Astrocyte of the cerebellum (primary cell): ENCODE results near the gene DPP7.

Experiments
- DNase-seq: peaks from one replicate; pipeline ENCODE4 v3.0.0-alpha.2; 2011; ENCODE audit warnings: low read depth
- H3K4me3 ChIP-seq: 2 replicates; pipeline ENCODE4 v1.5.1; 2011; ENCODE audit warnings: mild to moderate bottlenecking, low read depth, low read length, moderate library complexity
- CTCF ChIP-seq: IDR thresholded peaks from 2 replicates; pipeline ENCODE4 v1.5.1; 2012; ENCODE audit warnings: low read length, low read depth, moderate library complexity, mild to moderate bottlenecking; ENCODE audit errors: missing control alignments
- in situ Hi-C: cut with HindIII; loops from 2 replicates; pipeline ENCODE4 v1.10.0; 2017; ENCODE audit warnings: low sequenced_read_pairs

Gene DPP7

GRCh38 chr9:137107312-137107921 lies 7.1 kb downstream of the DPP7 start:
- no peak for TF ChIP-seq CTCF
- H3K4me3 ChIP-seq: no peak overlapping the region
- in situ Hi-C loops: no loop called here
- DNase-seq: no peak

GRCh38 chr9:137106662-137107250 lies 7.8 kb downstream of the DPP7 start:
- no peak overlapping the region for H3K4me3 ChIP-seq
- DNase-seq: no peak
- TF ChIP-seq CTCF: no peak
- in situ Hi-C loops: no loop called here

GRCh38 chr9:137105814-137106661 lies 8.5 kb downstream of the DPP7 start:
- DNase-seq: no peak
- no peak for TF ChIP-seq CTCF
- in situ Hi-C loops: no loop called here
- no peak overlapping the region for H3K4me3 ChIP-seq

GRCh38 chr9:137103206-137103999 lies 11.1 kb downstream of the DPP7 start:
- in situ Hi-C loops: no loop called here
- no peak for TF ChIP-seq CTCF
- H3K4me3 ChIP-seq: no peak overlapping the region
- no peak for DNase-seq

GRCh38 chr9:137099231-137099630 lies 15.3 kb downstream of the DPP7 start:
- in situ Hi-C loops: no loop called here

More at GRCh38 chr9:137099231-137099630, 15.3 kb downstream of the DPP7 start:
- DNase-seq: no peak
- TF ChIP-seq CTCF: no peak
- no peak overlapping the region for H3K4me3 ChIP-seq
